H1 (cell line): ENCODE measurements around the gene ARHGAP15.

Experiments used
- CTCF ChIP-seq, 3 experiments: IDR thresholded peaks; 1 replicate in 2 of 3; 2 replicates in 1 of 3; pipeline versions ENCODE4 v1.5.1 to v1.6.1; 2011; ENCODE audit warnings: low read length in 3 of 3, mild to moderate bottlenecking in 3 of 3, inconsistent platforms in 2 of 3, low read depth in 1 of 3, moderate library complexity in 1 of 3; ENCODE audit not compliant: insufficient read depth in 1 of 3; ENCODE audit errors: control extremely low read depth in 1 of 3
- EZH2 ChIP-seq: fragments of 200-600 bp; sonication (generic); IDR thresholded peaks from 2 replicates; pipeline ENCODE4 v1.7.1; 2012; ENCODE audit warnings: low read depth, mild to moderate bottlenecking, moderate library complexity, low read length, inconsistent platforms; ENCODE audit not compliant: severe bottlenecking
- TAF1 ChIP-seq: IDR thresholded peaks from 2 replicates; pipeline ENCODE4 v1.6.1; 2011; ENCODE audit warnings: mild to moderate bottlenecking, low read depth, low read length

GRCh38 chr2:143345887-143346787 lies 216.9 kb downstream of the ARHGAP15 start:
- TF ChIP-seq CTCF (IDR thresholded peaks at IDR 0.05; ENCODE audit: control extremely low read depth in 1 of 3, insufficient read depth in 1 of 3, low read depth in 1 of 3, low read length in 3 of 3), result no peak
- no peak for TF ChIP-seq EZH2
- no peak for TF ChIP-seq TAF1
